Epithelial cell of proximal tubule (primary cell): ENCODE measurements around the gene HLCS. TPM values are rescaled to one million over a fixed set of nuclear protein-coding genes. Genes with fewer than 3 reads are reported as not detected.

Source experiments
- DNase-seq: peaks from one replicate; pipeline ENCODE4 v3.0.0-alpha.2; 2011; ENCODE audit warnings: low read depth
- H3K4me3 ChIP-seq: 2 replicates; pipeline ENCODE4 v1.5.1; 2011; ENCODE audit warnings: low read depth, mild to moderate bottlenecking, low read length
- CTCF ChIP-seq: conservative IDR thresholded peaks from 2 replicates; pipeline ENCODE4 v1.5.1; 2012; ENCODE audit warnings: low read depth, mild to moderate bottlenecking, low read length
- total RNA-seq: library from RNA; depleted of rRNA; stranded (reverse); fragments of >200 nt; gene quantifications from 2 replicates; pipeline ENCODE4 v1.2.3, GENCODE V29; 2015

Gene HLCS
- total RNA-seq, 1 donor from 2014 or later = 21.0 TPM

- TF ChIP-seq CTCF = no peak
- no peak for DNase-seq
Measured at GRCh38 chr21:36756527-36756926, 209.9 kb downstream of the HLCS start.

GRCh38 chr21:36754241-36754898 lies 212.1 kb downstream of the HLCS start:
- TF ChIP-seq CTCF = no peak
- H3K4me3 ChIP-seq = no peak overlapping the region
- no peak for DNase-seq

More at GRCh38 chr21:36756527-36756926, 209.9 kb downstream of the HLCS start:
- no peak overlapping the region for H3K4me3 ChIP-seq

- peak; percentile 22 for DNase-seq
- TF ChIP-seq CTCF = no peak
- no peak overlapping the region for H3K4me3 ChIP-seq
Measured at GRCh38 chr21:36753556-36753955, 212.9 kb downstream of the HLCS start.

GRCh38 chr21:36751383-36751782 lies 215.1 kb downstream of the HLCS start:
- no peak for TF ChIP-seq CTCF
- DNase-seq = no peak
- no peak overlapping the region for H3K4me3 ChIP-seq

- no peak for TF ChIP-seq CTCF
- DNase-seq = no peak
- H3K4me3 ChIP-seq = no peak overlapping the region
Measured at GRCh38 chr21:36750576-36750959, 215.9 kb downstream of the HLCS start.

- no peak for TF ChIP-seq CTCF
- DNase-seq = no peak
- no peak overlapping the region for H3K4me3 ChIP-seq
Measured at GRCh38 chr21:36749935-36750575, 216.4 kb downstream of the HLCS start.

GRCh38 chr21:36747815-36748383 lies 218.6 kb downstream of the HLCS start:
- TF ChIP-seq CTCF = no peak
- peak overlapping the region; percentile 42 for H3K4me3 ChIP-seq
- no peak for DNase-seq
